ENCODE data around the gene TNS2. TPM values are rescaled to one million over a fixed set of nuclear protein-coding genes. Genes with fewer than 3 reads are reported as not detected.
"Not testable (repeated sequence)": the region's sequence is repeated elsewhere in the genome, so short reads cannot be mapped to it uniquely, and the experiment has no call there.

TNS2 gene
- total RNA-seq: 21.9 TPM

- H3K27ac ChIP-seq (ENCODE audit: low read depth, low read length): peak within 1 kb of the TSS; percentile 95
- no peaks in the 10 kb centered on the region for H3K27me3 ChIP-seq (ENCODE audit: control insufficient read depth in 3 of 3, insufficient read depth in 3 of 3, low read length in 3 of 3)
- H3K4me3 ChIP-seq (ENCODE audit: low read length in 3 of 3): peak within 1 kb of the TSS; percentile 85 to 88 (median 87)
- peak within 1 kb of the TSS; percentile 90 to 95 (median 92) for H3K9ac ChIP-seq (ENCODE audit: low read depth in 1 of 3, low read length in 3 of 3)
- no peaks in the 10 kb centered on the region for H3K9me3 ChIP-seq (ENCODE audit: control insufficient read depth in 3 of 3, low read length in 3 of 3)
- peaks cover 84 to 86% (median 84%) of the 10 kb centered on the region in 3 donors for H3K4me1 ChIP-seq (ENCODE audit: control insufficient read depth in 3 of 3, insufficient read depth in 3 of 3, low read length in 3 of 3)
- peaks cover 0 to 8% (median 8%) of the 10 kb centered on the region in 3 donors for H3K36me3 ChIP-seq (ENCODE audit: control insufficient read depth in 3 of 3, insufficient read depth in 3 of 3, low read length in 3 of 3)
Observed at GRCh38 chr12:53049571-53050318, at the start of gene TNS2. TNS2 (plus strand) TSS chr12:53050065; CDS start chr12:53050186, 121 bp downstream.

- Histone ChIP-seq H3K36me3 (ENCODE audit: control insufficient read depth in 3 of 3, insufficient read depth in 3 of 3, low read length in 3 of 3) (peaks cover 0 to 4% (median 0%) of the 10 kb centered on the region in 3 donors), H3K9me3 (ENCODE audit: control insufficient read depth in 3 of 3, low read length in 3 of 3) (no peaks in the 10 kb centered on the region), H3K27ac (ENCODE audit: low read depth, low read length) (no peak overlapping the region), H3K9ac (ENCODE audit: low read depth in 1 of 3, low read length in 3 of 3) (no peak overlapping the region), H3K4me3 (ENCODE audit: low read length in 3 of 3) (no peak overlapping the region), H3K4me1 (ENCODE audit: control insufficient read depth in 3 of 3, insufficient read depth in 3 of 3, low read length in 3 of 3) (peaks cover 18 to 35% (median 25%) of the 10 kb centered on the region in 3 donors), H3K27me3 (ENCODE audit: control insufficient read depth in 3 of 3, insufficient read depth in 3 of 3, low read length in 3 of 3) (peaks cover 0 to 6% (median 0%) of the 10 kb centered on the region in 3 donors)
Observed at GRCh38 chr12:53004178-53004577, 45.7 kb upstream of the TNS2 start.

GRCh38 chr12:53004582-53004981 is 45.3 kb upstream of the TNS2 start:
- Histone ChIP-seq H3K9me3 (ENCODE audit: control insufficient read depth in 3 of 3, low read length in 3 of 3) (no peaks in the 10 kb centered on the region), H3K4me3 (ENCODE audit: low read length in 3 of 3) (no peak overlapping the region), H3K27ac (ENCODE audit: low read depth, low read length) (no peak overlapping the region), H3K4me1 (ENCODE audit: control insufficient read depth in 3 of 3, insufficient read depth in 3 of 3, low read length in 3 of 3) (peaks cover 18 to 39% (median 29%) of the 10 kb centered on the region in 3 donors), H3K36me3 (ENCODE audit: control insufficient read depth in 3 of 3, insufficient read depth in 3 of 3, low read length in 3 of 3) (peaks cover 0 to 4% (median 3%) of the 10 kb centered on the region in 3 donors), H3K9ac (ENCODE audit: low read depth in 1 of 3, low read length in 3 of 3) (no peak overlapping the region), H3K27me3 (ENCODE audit: control insufficient read depth in 3 of 3, insufficient read depth in 3 of 3, low read length in 3 of 3) (peaks cover 0 to 4% (median 0%) of the 10 kb centered on the region in 3 donors)

GRCh38 chr12:53005215-53005985 is 44.5 kb upstream of the TNS2 start:
- H3K9me3 ChIP-seq (ENCODE audit: control insufficient read depth in 3 of 3, low read length in 3 of 3): no peaks in the 10 kb centered on the region
- H3K27ac ChIP-seq (ENCODE audit: low read depth, low read length): peak overlapping the region; percentile 96
- peak overlapping the region; percentile 93 to 97 (median 95) for H3K4me3 ChIP-seq (ENCODE audit: low read length in 3 of 3)
- H3K4me1 ChIP-seq (ENCODE audit: control insufficient read depth in 3 of 3, insufficient read depth in 3 of 3, low read length in 3 of 3): peaks cover 23 to 47% (median 36%) of the 10 kb centered on the region in 3 donors
- peaks cover 0 to 4% (median 3%) of the 10 kb centered on the region in 3 donors for H3K36me3 ChIP-seq (ENCODE audit: control insufficient read depth in 3 of 3, insufficient read depth in 3 of 3, low read length in 3 of 3)
- peak overlapping the region; percentile 67 to 84 (median 74) for H3K9ac ChIP-seq (ENCODE audit: low read depth in 1 of 3, low read length in 3 of 3)
- no peaks in the 10 kb centered on the region for H3K27me3 ChIP-seq (ENCODE audit: control insufficient read depth in 3 of 3, insufficient read depth in 3 of 3, low read length in 3 of 3)

GRCh38 chr12:53005986-53006809 is 43.7 kb upstream of the TNS2 start, which contains the start of gene EIF4B:
EIF4B (plus strand) TSS chr12:53006456; CDS start chr12:53006484, 28 bp downstream.
- Histone ChIP-seq H3K9me3 (ENCODE audit: control insufficient read depth in 3 of 3, low read length in 3 of 3) (no peaks in the 10 kb centered on the region), H3K4me1 (ENCODE audit: control insufficient read depth in 3 of 3, insufficient read depth in 3 of 3, low read length in 3 of 3) (peaks cover 24 to 50% (median 36%) of the 10 kb centered on the region in 3 donors), H3K4me3 (ENCODE audit: low read length in 3 of 3) (peak within 1 kb of the TSS; percentile 93 to 97 (median 95)), H3K27ac (ENCODE audit: low read depth, low read length) (peak within 1 kb of the TSS; percentile 96), H3K9ac (ENCODE audit: low read depth in 1 of 3, low read length in 3 of 3) (peak within 1 kb of the TSS; percentile 94 to 96 (median 96)), H3K27me3 (ENCODE audit: control insufficient read depth in 3 of 3, insufficient read depth in 3 of 3, low read length in 3 of 3) (no peaks in the 10 kb centered on the region), H3K36me3 (ENCODE audit: control insufficient read depth in 3 of 3, insufficient read depth in 3 of 3, low read length in 3 of 3) (peaks cover 0 to 4% (median 3%) of the 10 kb centered on the region in 3 donors)

- H3K27ac ChIP-seq (ENCODE audit: low read depth, low read length): peak overlapping the region; percentile 96
- peak overlapping the region; percentile 85 to 97 (median 95) for H3K4me3 ChIP-seq (ENCODE audit: low read length in 3 of 3)
- no peaks in the 10 kb centered on the region for H3K9me3 ChIP-seq (ENCODE audit: control insufficient read depth in 3 of 3, low read length in 3 of 3)
- no peaks in the 10 kb centered on the region for H3K27me3 ChIP-seq (ENCODE audit: control insufficient read depth in 3 of 3, insufficient read depth in 3 of 3, low read length in 3 of 3)
- H3K4me1 ChIP-seq (ENCODE audit: control insufficient read depth in 3 of 3, insufficient read depth in 3 of 3, low read length in 3 of 3): peaks cover 24 to 50% (median 36%) of the 10 kb centered on the region in 3 donors
- peak overlapping the region; percentile 94 to 96 (median 96) for H3K9ac ChIP-seq (ENCODE audit: low read depth in 1 of 3, low read length in 3 of 3)
- peaks cover 0 to 4% (median 3%) of the 10 kb centered on the region in 3 donors for H3K36me3 ChIP-seq (ENCODE audit: control insufficient read depth in 3 of 3, insufficient read depth in 3 of 3, low read length in 3 of 3)
Observed at GRCh38 chr12:53006810-53007309, 43.0 kb upstream of the TNS2 start.

GRCh38 chr12:53007343-53007742 is 42.5 kb upstream of the TNS2 start:
- Histone ChIP-seq H3K4me3 (ENCODE audit: low read length in 3 of 3) (peak overlapping the region; percentile 85 to 97 (median 95)), H3K36me3 (ENCODE audit: control insufficient read depth in 3 of 3, insufficient read depth in 3 of 3, low read length in 3 of 3) (peaks cover 0 to 4% (median 3%) of the 10 kb centered on the region in 3 donors), H3K27me3 (ENCODE audit: control insufficient read depth in 3 of 3, insufficient read depth in 3 of 3, low read length in 3 of 3) (no peaks in the 10 kb centered on the region), H3K27ac (ENCODE audit: low read depth, low read length) (peak overlapping the region; percentile 96), H3K9ac (ENCODE audit: low read depth in 1 of 3, low read length in 3 of 3) (peak overlapping the region; percentile 94 to 96 (median 96)), H3K9me3 (ENCODE audit: control insufficient read depth in 3 of 3, low read length in 3 of 3) (no peaks in the 10 kb centered on the region), H3K4me1 (ENCODE audit: control insufficient read depth in 3 of 3, insufficient read depth in 3 of 3, low read length in 3 of 3) (peaks cover 24 to 50% (median 36%) of the 10 kb centered on the region in 3 donors)

GRCh38 chr12:53008760-53009159 is 41.1 kb upstream of the TNS2 start:
- not testable (repeated sequence) for H3K27me3 ChIP-seq (ENCODE audit: control insufficient read depth in 3 of 3, insufficient read depth in 3 of 3, low read length in 3 of 3); H3K36me3 ChIP-seq (ENCODE audit: control insufficient read depth in 3 of 3, insufficient read depth in 3 of 3, low read length in 3 of 3); H3K27ac ChIP-seq (ENCODE audit: low read depth, low read length); H3K9ac ChIP-seq (ENCODE audit: low read depth in 1 of 3, low read length in 3 of 3); H3K9me3 ChIP-seq (ENCODE audit: control insufficient read depth in 3 of 3, low read length in 3 of 3); H3K4me3 ChIP-seq (ENCODE audit: low read length in 3 of 3)
- peaks cover 24 to 50% (median 36%) of the 10 kb centered on the region in 3 donors for H3K4me1 ChIP-seq (ENCODE audit: control insufficient read depth in 3 of 3, insufficient read depth in 3 of 3, low read length in 3 of 3)

- Histone ChIP-seq H3K27ac (ENCODE audit: low read depth, low read length) (no peak overlapping the region), H3K9ac (ENCODE audit: low read depth in 1 of 3, low read length in 3 of 3) (no peak overlapping the region), H3K4me1 (ENCODE audit: control insufficient read depth in 3 of 3, insufficient read depth in 3 of 3, low read length in 3 of 3) (peaks cover 24 to 42% (median 33%) of the 10 kb centered on the region in 3 donors), H3K9me3 (ENCODE audit: control insufficient read depth in 3 of 3, low read length in 3 of 3) (no peaks in the 10 kb centered on the region), H3K4me3 (ENCODE audit: low read length in 3 of 3) (no peak overlapping the region), H3K36me3 (ENCODE audit: control insufficient read depth in 3 of 3, insufficient read depth in 3 of 3, low read length in 3 of 3) (peaks cover 0 to 4% (median 3%) of the 10 kb centered on the region in 3 donors), H3K27me3 (ENCODE audit: control insufficient read depth in 3 of 3, insufficient read depth in 3 of 3, low read length in 3 of 3) (no peaks in the 10 kb centered on the region)
Observed at GRCh38 chr12:53010955-53011354, 38.9 kb upstream of the TNS2 start.

Measured in skeletal muscle tissue (tissue), 4 donors.